A549 (cell line): ENCODE data around the gene NGF.

Source experiments
- BHLHE40 ChIP-seq: IDR thresholded peaks from 2 replicates; pipeline ENCODE4 v1.6.1; 2012; ENCODE audit warnings: low read depth, low read length, inconsistent platforms
- CEBPB ChIP-seq, 2 experiments: fragments of >200 bp in 1 of 2; sonication (Bioruptor Twin) in 1 of 2; formaldehyde crosslinking in 1 of 2; IDR thresholded peaks; 2 replicates each; pipeline ENCODE4 v1.6.1; 2012 to 2016
- EP300 ChIP-seq, 2 experiments: fragments of >200 bp; sonication (Bioruptor Twin); formaldehyde crosslinking; IDR thresholded peaks; 2 replicates in 1 of 2; 3 replicates in 1 of 2; pipeline ENCODE4 v1.6.1; 2016 to 2017
- FOSL2 ChIP-seq, 2 experiments: fragments of 450-650 bp in 1 of 2; fragments of >200 bp in 1 of 2; sonication (Bioruptor Twin) in 1 of 2; formaldehyde crosslinking; IDR thresholded peaks; 2 replicates each; pipeline versions ENCODE4 v1.5.0 to v1.6.1; 2016 to 2020; ENCODE audit warnings: mild to moderate bottlenecking in 1 of 2, moderate library complexity in 1 of 2
- JUN ChIP-seq, 2 experiments: fragments of >200 bp; sonication (Bioruptor Twin); formaldehyde crosslinking; IDR thresholded peaks; 2 replicates in 1 of 2; 3 replicates in 1 of 2; pipeline ENCODE4 v1.6.1; 2016 to 2017
- KDM1A ChIP-seq: fragments of 200-600 bp; sonication (generic); IDR thresholded peaks from 2 replicates; pipeline ENCODE4 v1.6.1; 2016; ENCODE audit warnings: low read depth, mild to moderate bottlenecking
- POLR2A ChIP-seq: IDR thresholded peaks from 2 replicates; pipeline ENCODE4 v1.6.1; 2012; ENCODE audit warnings: mild to moderate bottlenecking, low read length
- SREBF2 ChIP-seq: fragments of 450-650 bp; IDR thresholded peaks from 2 replicates; pipeline ENCODE4 v1.6.1; 2014; ENCODE audit warnings: mild to moderate bottlenecking, moderate library complexity
- ZSCAN20 ChIP-seq: fragments of 250-450 bp; sonication (Bioruptor Pico); IDR thresholded peaks from 2 replicates; pipeline ENCODE4 v1.8.0; 2022; ENCODE audit warnings: mild to moderate bottlenecking, moderate library complexity
- TF ChIP-seq, protein P1 (sequence below): fragments of 150-350 bp; IDR thresholded peaks from 2 replicates; pipeline ENCODE4 v1.6.1; 2014; ENCODE audit warnings: low read depth, mild to moderate bottlenecking, low read length
- TF ChIP-seq, protein P2 (sequence below): fragments of >200 bp; sonication (Bioruptor Twin); formaldehyde crosslinking; IDR thresholded peaks from 3 replicates; pipeline ENCODE4 v1.5.1; 2016

DNA sequence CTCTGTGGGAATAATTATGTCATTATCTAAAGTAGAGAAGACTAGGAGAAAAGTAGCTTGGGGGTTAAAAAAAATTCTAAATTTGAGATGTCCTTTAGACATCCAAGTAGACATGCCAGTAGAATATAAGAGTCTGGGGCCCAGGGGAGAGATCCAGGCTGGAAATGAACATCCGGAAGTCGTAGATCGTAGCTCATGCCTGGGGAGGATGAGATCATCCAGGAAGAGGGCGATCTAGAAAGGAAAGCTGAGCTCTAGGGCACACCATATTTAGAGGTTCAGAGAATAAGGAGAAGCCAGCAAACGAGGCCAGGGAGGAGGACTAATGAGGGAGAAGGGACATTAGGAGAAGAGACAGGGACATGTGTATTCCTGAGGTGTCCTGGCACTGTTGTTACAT is 12.2 kb downstream of the NGF start:
- TF ChIP-seq, protein P1, sequence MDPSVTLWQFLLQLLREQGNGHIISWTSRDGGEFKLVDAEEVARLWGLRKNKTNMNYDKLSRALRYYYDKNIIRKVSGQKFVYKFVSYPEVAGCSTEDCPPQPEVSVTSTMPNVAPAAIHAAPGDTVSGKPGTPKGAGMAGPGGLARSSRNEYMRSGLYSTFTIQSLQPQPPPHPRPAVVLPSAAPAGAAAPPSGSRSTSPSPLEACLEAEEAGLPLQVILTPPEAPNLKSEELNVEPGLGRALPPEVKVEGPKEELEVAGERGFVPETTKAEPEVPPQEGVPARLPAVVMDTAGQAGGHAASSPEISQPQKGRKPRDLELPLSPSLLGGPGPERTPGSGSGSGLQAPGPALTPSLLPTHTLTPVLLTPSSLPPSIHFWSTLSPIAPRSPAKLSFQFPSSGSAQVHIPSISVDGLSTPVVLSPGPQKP, result no peak
- no peak for TF ChIP-seq ZSCAN20 (CRISPR knock-in tag)
- TF ChIP-seq, protein P2, sequence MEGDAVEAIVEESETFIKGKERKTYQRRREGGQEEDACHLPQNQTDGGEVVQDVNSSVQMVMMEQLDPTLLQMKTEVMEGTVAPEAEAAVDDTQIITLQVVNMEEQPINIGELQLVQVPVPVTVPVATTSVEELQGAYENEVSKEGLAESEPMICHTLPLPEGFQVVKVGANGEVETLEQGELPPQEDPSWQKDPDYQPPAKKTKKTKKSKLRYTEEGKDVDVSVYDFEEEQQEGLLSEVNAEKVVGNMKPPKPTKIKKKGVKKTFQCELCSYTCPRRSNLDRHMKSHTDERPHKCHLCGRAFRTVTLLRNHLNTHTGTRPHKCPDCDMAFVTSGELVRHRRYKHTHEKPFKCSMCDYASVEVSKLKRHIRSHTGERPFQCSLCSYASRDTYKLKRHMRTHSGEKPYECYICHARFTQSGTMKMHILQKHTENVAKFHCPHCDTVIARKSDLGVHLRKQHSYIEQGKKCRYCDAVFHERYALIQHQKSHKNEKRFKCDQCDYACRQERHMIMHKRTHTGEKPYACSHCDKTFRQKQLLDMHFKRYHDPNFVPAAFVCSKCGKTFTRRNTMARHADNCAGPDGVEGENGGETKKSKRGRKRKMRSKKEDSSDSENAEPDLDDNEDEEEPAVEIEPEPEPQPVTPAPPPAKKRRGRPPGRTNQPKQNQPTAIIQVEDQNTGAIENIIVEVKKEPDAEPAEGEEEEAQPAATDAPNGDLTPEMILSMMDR, result no peak
- TF ChIP-seq POLR2A, result no peak
- TF ChIP-seq JUN (IDR thresholded peaks at IDR 0.05), result no peak
- TF ChIP-seq CEBPB (IDR thresholded peaks at IDR 0.05), result no peak
- TF ChIP-seq EP300 (IDR thresholded peaks at IDR 0.05), result no peak
- no peak for TF ChIP-seq BHLHE40
- TF ChIP-seq SREBF2, result no peak
- no peak for TF ChIP-seq KDM1A
- TF ChIP-seq FOSL2 (IDR thresholded peaks at IDR 0.05), result no peak
- TF ChIP-seq FOSL2 (CRISPR knock-in tag; IDR thresholded peaks at IDR 0.05), result no peak
